GM12878 (cell line): Measurements from ENCODE around the gene NHEJ1. TPM values are rescaled to one million over a fixed set of nuclear protein-coding genes. Genes with fewer than 3 reads are reported as not detected.

ENCODE experiments used
- ATAC-seq: fragments of 200-7000 bp; cut with Tn5 transposase; 3 replicates; pipeline ENCODE4 v1.9.1; 2020; ENCODE audit warnings: mild to moderate bottlenecking, moderate library complexity
- BruUV-seq: library from RNA; stranded (reverse); fragments of 400-500 nt; replicated peaks from 2 replicates; lab custom pipeline; 2021; lab: Mats Ljungman, UMichigan
- CTCF ChIA-PET: fragments of 300-600 bp; sonication (Branson Sonifier 250); formaldehyde crosslinking; extraction: SDS; loops from one replicate; lab custom pipeline; 2021; ENCODE audit warnings: inconsistent platforms; lab: Yijun Ruan, JAX
- POLR2A ChIA-PET: fragments of 350-600 bp; formaldehyde crosslinking; extraction: SDS; loops from one replicate; lab custom pipeline; 2021; ENCODE audit warnings: inconsistent platforms; lab: Charles Lee
- RAD21 ChIA-PET: fragments of 300-600 bp; sonication (Branson Sonifier 250); formaldehyde crosslinking; loops from one replicate; lab custom pipeline; 2023; ENCODE audit warnings: antibody characterized with exemption; ENCODE audit not compliant: unreplicated experiment; lab: Charles Lee
- SMC1A ChIA-PET: fragments of 300-600 bp; sonication (Branson Sonifier 250); formaldehyde crosslinking; loops from one replicate; lab custom pipeline; 2023; ENCODE audit not compliant: unreplicated experiment, uncharacterized antibody; lab: Charles Lee
- DNase-seq: peaks from one replicate; pipeline ENCODE4 v3.0.0-alpha.2; 2011; ENCODE audit warnings: low read depth, low spot score
- FAIRE-seq: peaks from 3 replicates; lab custom pipeline; 2011; peaks lifted over from hg19 to GRCh38; lab: Jason Lieb, UNC
- H2AFZ ChIP-seq: 2 replicates; pipeline ENCODE4 v1.6.0; 2011; ENCODE audit warnings: low read depth, low read length, control low read depth; ENCODE audit not compliant: control insufficient read depth
- H3K27ac ChIP-seq: 2 replicates; pipeline ENCODE4 v1.5.1; 2011; ENCODE audit warnings: control low read depth; ENCODE audit not compliant: control insufficient read depth, insufficient read depth
- H3K27me3 ChIP-seq, 2 experiments: replicated peaks in 1 of 2; 2 replicates each; pipeline versions ENCODE4 v1.6.0 to v1.6.1; 2011; ENCODE audit warnings: low read length in 1 of 2; ENCODE audit not compliant: control insufficient read depth in 2 of 2, insufficient read depth in 2 of 2
- H3K36me3 ChIP-seq, 2 experiments: 2 replicates each; pipeline ENCODE4 v1.5.1; 2011; ENCODE audit warnings: low read length in 1 of 2; ENCODE audit not compliant: control insufficient read depth in 2 of 2, insufficient read depth in 2 of 2
- H3K4me1 ChIP-seq: 2 replicates; pipeline ENCODE4 v1.6.1; 2011; ENCODE audit warnings: mild to moderate bottlenecking, low read length, moderate library complexity, mixed read lengths; ENCODE audit not compliant: control insufficient read depth, insufficient read depth
- H3K4me2 ChIP-seq: 2 replicates; pipeline ENCODE4 v1.6.0; 2011; ENCODE audit warnings: control low read depth; ENCODE audit not compliant: control insufficient read depth, insufficient read depth
- H3K4me3 ChIP-seq: fragments of 200-600 bp; sonication (generic); 2 replicates; pipeline ENCODE4 v1.5.1; 2016
- H3K79me2 ChIP-seq: 2 replicates; pipeline ENCODE4 v1.6.0; 2011; ENCODE audit warnings: low read length; ENCODE audit not compliant: control insufficient read depth, insufficient read depth
- H3K9ac ChIP-seq: 2 replicates; pipeline ENCODE4 v1.8.0; 2011; ENCODE audit warnings: low read length, control low read depth, mixed read lengths; ENCODE audit not compliant: control insufficient read depth, insufficient read depth
- H3K9me3 ChIP-seq: replicated peaks from 3 replicates; pipeline ENCODE4 v1.5.1; 2011; ENCODE audit warnings: mild to moderate bottlenecking, low read length; ENCODE audit not compliant: control insufficient read depth, insufficient read depth
- H4K20me1 ChIP-seq: 2 replicates; pipeline ENCODE4 v1.6.0; 2011; ENCODE audit not compliant: control insufficient read depth, insufficient read depth
- ATF3 ChIP-seq: IDR thresholded peaks from 2 replicates; pipeline ENCODE4 v1.6.1; 2011; ENCODE audit warnings: low read depth, mild to moderate bottlenecking, low read length, moderate library complexity, borderline replicate concordance; ENCODE audit errors: extremely low read depth
- CBX5 ChIP-seq: sonication (generic); IDR thresholded peaks from 2 replicates; pipeline ENCODE4 v1.6.1; 2016; ENCODE audit warnings: low read depth, moderate library complexity, mild to moderate bottlenecking, inconsistent platforms
- FOS ChIP-seq: IDR thresholded peaks from 3 replicates; pipeline ENCODE4 v1.6.1; 2011; ENCODE audit warnings: borderline replicate concordance; ENCODE audit not compliant: insufficient read length; ENCODE audit errors: extremely low read depth
- IKZF2 ChIP-seq, 2 experiments: fragments of 450-650 bp; IDR thresholded peaks; 2 replicates each; pipeline ENCODE4 v1.6.1; 2017; ENCODE audit warnings: mild to moderate bottlenecking in 2 of 2, moderate library complexity in 2 of 2
- RB1 ChIP-seq: fragments of 450-650 bp; formaldehyde crosslinking; IDR thresholded peaks from 2 replicates; pipeline ENCODE4 v1.6.1; 2017; ENCODE audit warnings: mild to moderate bottlenecking, borderline replicate concordance
- RBBP5 ChIP-seq: fragments of 200-600 bp; sonication (generic); conservative IDR thresholded peaks from 2 replicates; pipeline ENCODE4 v1.6.1; 2016
- SKIL ChIP-seq: fragments of 450-650 bp; IDR thresholded peaks from 2 replicates; pipeline ENCODE4 v1.6.1; 2017; ENCODE audit warnings: mild to moderate bottlenecking, low read depth, inconsistent platforms; ENCODE audit not compliant: poor library complexity, severe bottlenecking
- ZNF24 ChIP-seq: fragments of 450-650 bp; IDR thresholded peaks from 2 replicates; pipeline ENCODE4 v1.6.1; 2017; ENCODE audit warnings: antibody characterized with exemption, mild to moderate bottlenecking
- ZNF274 ChIP-seq: IDR thresholded peaks from one replicate; pipeline ENCODE4 v1.8.0; 2011; ENCODE audit not compliant: insufficient read length, insufficient read depth
- ZNF687 ChIP-seq: fragments of 450-650 bp; IDR thresholded peaks from 2 replicates; pipeline ENCODE4 v1.6.1; 2017; ENCODE audit warnings: mild to moderate bottlenecking, moderate library complexity
- WGBS: methylation state at CpG from one replicate; pipeline ENCODE4 v1.1.6; 2016; ENCODE audit warnings: low lambda C conversion rate; ENCODE audit not compliant: insufficient replicate concordance, insufficient coverage; ENCODE audit errors: missing lambda C conversion rate; 5-methylcytosine and 5-hydroxymethylcytosine counted together
- in situ Hi-C: fragments of 300-500 bp; cut with MboI; formaldehyde crosslinking; loops from 9 replicates; pipeline ENCODE4 v1.14.3; 2018; ENCODE audit warnings: mixed read lengths
- intact Hi-C: fragments of 100-400 bp; cut with micrococcal nuclease; formaldehyde crosslinking; loops from one replicate; pipeline ENCODE4 v1.14.2; 2022; ENCODE audit not compliant: unreplicated experiment
- polyA plus RNA-seq, 11 experiments: library from polyadenylated mRNA; depleted of rRNA in 4 of 11; unstranded in 6 of 11; stranded (reverse) in 5 of 11; fragments of >200 nt; fragmentation: Nextera tagmentation in 4 of 11; fragmentation: Illumina TruSeq in 1 of 11; extraction: Ambion mirVana in 4 of 11; extraction: Trizol in 1 of 11; gene quantifications; 1 replicate in 1 of 11; 2 replicates in 10 of 11; pipeline versions ENCODE4 v1.2.1 to v1.2.3, GENCODE V29; 2011 to 2016; ENCODE audit warnings: inconsistent platforms in 2 of 11, missing spikeins in 2 of 11, low read depth in 1 of 11
- total RNA-seq, 4 experiments: library from RNA; depleted of rRNA in 3 of 4; stranded (reverse); fragments of >200 nt in 3 of 4; fragmentation: Illumina TruSeq in 1 of 4; extraction: Trizol in 1 of 4; gene quantifications; 2 replicates each; pipeline versions ENCODE4 v1.2.1 to v1.2.3, GENCODE V29; 2013 to 2021

Gene NHEJ1
- total and polyA plus RNA-seq, 10 of the 15 experiments (the other 5 are each of a cell fraction or from before 2014, with no cell fraction given) = 11.8 to 20.2 (median 17.0) TPM

GRCh38 chr2:219149667-219150066, 10.9 kb downstream of the NHEJ1 start:
- Histone ChIP-seq H3K9me3 (no peaks in the 10 kb centered on the region), H3K9ac (no peak overlapping the region), H3K27me3 (no peaks in the 10 kb centered on the region), H3K36me3 (peaks cover 0 to 7% of the 10 kb centered on the region in 2 experiments; a peak in 3 of 4 replicates), H3K79me2 (no peaks in the 10 kb centered on the region), H4K20me1 (no peaks in the 10 kb centered on the region), H3K4me2 (no peak overlapping the region), H3K4me3 (no peak overlapping the region), H2AFZ (no peak overlapping the region), H3K4me1 (no peaks in the 10 kb centered on the region), H3K27ac (no peak overlapping the region)
- 0% methylated on average over 1 of the region's 1 CpG for WGBS
- no peak for TF ChIP-seq CBX5
- no peak for TF ChIP-seq FOS
- no peak for TF ChIP-seq RBBP5
- DNase-seq = no peak
- CTCF ChIA-PET = interaction anchor here (1.0 to 7.7 kb wide), 7 partner anchors 10 to 121 kb away, joined by 3 to 89 read pairs (median 4); partner anchors contain the start of gene CNPPD1
- RAD21 ChIA-PET = no interaction called here
- no TSS peak for BruUV-seq
- SMC1A ChIA-PET = no interaction called here
- in situ Hi-C loops = loop anchor here (5.0 kb wide), 1 partner anchor 92 kb away; no protein-coding TSS in a partner anchor
- FAIRE-seq = no peak
- intact Hi-C loops = no loop called here
- POLR2A ChIA-PET = no interaction called here
- ATAC-seq = no peak

GRCh38 chr2:219142329-219142728, 18.3 kb downstream of the NHEJ1 start:
- SMC1A ChIA-PET = interaction anchor here (2.9 kb wide), 1 partner anchor 12 kb away, joined by 16 read pairs; no protein-coding TSS in a partner anchor
- Histone ChIP-seq H3K4me1 (no peaks in the 10 kb centered on the region), H3K4me2 (no peak overlapping the region), H3K4me3 (no peak overlapping the region), H3K36me3 (peaks cover 2 to 4% of the 10 kb centered on the region in 2 experiments; a peak in 3 of 4 replicates), H2AFZ (no peak overlapping the region), H3K79me2 (no peaks in the 10 kb centered on the region), H4K20me1 (no peaks in the 10 kb centered on the region), H3K9ac (no peak overlapping the region), H3K27me3 (no peaks in the 10 kb centered on the region), H3K27ac (no peak overlapping the region), H3K9me3 (no peaks in the 10 kb centered on the region; the same call in 2 of the 3 replicates)
- DNase-seq (no peak), ATAC-seq (no peak), FAIRE-seq (no peak)
- RAD21 ChIA-PET = interaction anchor here (1.4 kb wide), 1 partner anchor 113 kb away, joined by 4 read pairs; no protein-coding TSS in a partner anchor
- intact Hi-C loops (no loop called here), in situ Hi-C loops (no loop called here)
- WGBS = 99% methylated on average over 6 of the region's 6 CpGs
- POLR2A ChIA-PET = no interaction called here
- BruUV-seq = no TSS peak
- CTCF ChIA-PET = interaction anchor here (0.9 to 4.5 kb wide), 5 partner anchors 11 to 69 kb away, joined by 3 to 29 read pairs (median 4); no protein-coding TSS in a partner anchor
- TF ChIP-seq SKIL (no peak), ZNF24 (no peak), IKZF2 (IDR thresholded peaks at IDR 0.05) (no peak), ATF3 (no peak), RB1 (no peak), ZNF274 (no peak), ZNF687 (no peak)
